HepG2 (cell line): ENCODE results near the gene ESRP2. TPM values are rescaled to one million over a fixed set of nuclear protein-coding genes. Genes with fewer than 3 reads are reported as not detected.

ENCODE experiments used
- ETV5 ChIP-seq: IDR thresholded peaks from 2 replicates; pipeline ENCODE4 v1.6.1; 2018; ENCODE audit warnings: missing biosample characterization, missing genetic modification reagents, inconsistent platforms, borderline replicate concordance
- KLF9 ChIP-seq: IDR thresholded peaks from 2 replicates; pipeline ENCODE4 v1.6.1; 2016; ENCODE audit warnings: low read depth
- MTF2 ChIP-seq: sonication (generic); formaldehyde crosslinking; IDR thresholded peaks from 2 replicates; pipeline ENCODE4 v1.5.0; 2020; ENCODE audit warnings: missing genetic modification reagents, borderline replicate concordance
- MXD4 ChIP-seq: IDR thresholded peaks from 2 replicates; pipeline ENCODE4 v1.6.1; 2016; ENCODE audit warnings: mild to moderate bottlenecking, missing biosample characterization, missing genetic modification reagents
- NFE2L1 ChIP-seq: sonication (generic); formaldehyde crosslinking; IDR thresholded peaks from 2 replicates; pipeline ENCODE4 v1.4.0; 2020; ENCODE audit warnings: missing genetic modification reagents, mild to moderate bottlenecking, borderline replicate concordance
- NR2F6 ChIP-seq, 2 experiments: IDR thresholded peaks; 2 replicates each; pipeline ENCODE4 v1.6.1; 2016; ENCODE audit warnings: antibody characterized with exemption in 1 of 2, mild to moderate bottlenecking in 1 of 2
- PCBP1 ChIP-seq: fragments of 200-400 bp; formaldehyde crosslinking; IDR thresholded peaks from 2 replicates; pipeline ENCODE4 v1.6.1; 2017; ENCODE audit warnings: mild to moderate bottlenecking, low read depth, low read length, borderline replicate concordance
- RXRA ChIP-seq: sonication (generic); formaldehyde crosslinking; IDR thresholded peaks from 2 replicates; pipeline ENCODE4 v1.5.1; 2020; ENCODE audit warnings: missing genetic modification reagents
- YEATS4 ChIP-seq: sonication (generic); formaldehyde crosslinking; IDR thresholded peaks from 2 replicates; pipeline ENCODE4 v1.4.0; 2020; ENCODE audit warnings: missing genetic modification reagents, borderline replicate concordance
- ZBTB1 ChIP-seq: sonication (generic); formaldehyde crosslinking; IDR thresholded peaks from 2 replicates; pipeline ENCODE4 v1.4.0; 2020; ENCODE audit warnings: missing genetic modification reagents, borderline replicate concordance
- ZMYM3 ChIP-seq: sonication (generic); formaldehyde crosslinking; IDR thresholded peaks from 2 replicates; pipeline ENCODE4 v1.5.1; 2020; ENCODE audit warnings: mild to moderate bottlenecking, missing genetic modification reagents
- ZNF17 ChIP-seq: sonication (generic); formaldehyde crosslinking; IDR thresholded peaks from 2 replicates; pipeline ENCODE4 v1.5.0; 2020; ENCODE audit warnings: mild to moderate bottlenecking, missing genetic modification reagents
- ZNF274 ChIP-seq: sonication (generic); formaldehyde crosslinking; IDR thresholded peaks from 2 replicates; pipeline ENCODE4 v1.5.1; 2020; ENCODE audit warnings: mild to moderate bottlenecking, missing genetic modification reagents
- ZNF557 ChIP-seq: sonication (generic); formaldehyde crosslinking; IDR thresholded peaks from 2 replicates; pipeline ENCODE4 v1.4.0; 2020; ENCODE audit warnings: missing genetic modification reagents
- ZNF589 ChIP-seq: sonication (generic); formaldehyde crosslinking; conservative IDR thresholded peaks from 2 replicates; pipeline ENCODE4 v1.8.0; 2022; ENCODE audit warnings: mild to moderate bottlenecking, moderate library complexity, missing genetic modification reagents
- ZNF598 ChIP-seq: sonication (generic); formaldehyde crosslinking; IDR thresholded peaks from 2 replicates; pipeline ENCODE4 v1.5.1; 2020; ENCODE audit warnings: mild to moderate bottlenecking, missing genetic modification reagents, borderline replicate concordance
- ZNF678 ChIP-seq: sonication (generic); formaldehyde crosslinking; IDR thresholded peaks from 2 replicates; pipeline ENCODE4 v1.4.0; 2020; ENCODE audit warnings: mild to moderate bottlenecking, missing genetic modification reagents
- ZNF747 ChIP-seq: sonication (generic); formaldehyde crosslinking; IDR thresholded peaks from 2 replicates; pipeline ENCODE4 v1.8.1; 2023; ENCODE audit warnings: missing genetic modification reagents, mild to moderate bottlenecking, borderline replicate concordance
- polyA plus RNA-seq, 8 experiments: library from polyadenylated mRNA; depleted of rRNA in 3 of 8; stranded (reverse) in 7 of 8; unstranded in 1 of 8; fragments of >200 nt; fragmentation: Illumina TruSeq in 4 of 8; extraction: Trizol in 4 of 8; gene quantifications; 2 replicates each; pipeline versions ENCODE4 v1.2.1 to v1.2.3, GENCODE V29; 2011 to 2016; ENCODE audit warnings: low read depth in 4 of 8, missing spikeins in 1 of 8, mixed read lengths in 1 of 8; ENCODE audit not compliant: insufficient read depth in 1 of 8
- total RNA-seq, 5 experiments: library from RNA; depleted of rRNA; stranded (reverse); fragments of >200 nt; fragmentation: Illumina TruSeq; extraction: Trizol; gene quantifications; 2 replicates each; pipeline ENCODE4 v1.2.3, GENCODE V29; 2016; ENCODE audit warnings: low read depth in 1 of 5
- TF ChIP-seq, protein P1 (sequence below): sonication (generic); formaldehyde crosslinking; IDR thresholded peaks from 2 replicates; pipeline ENCODE4 v1.4.0; 2020; ENCODE audit warnings: missing genetic modification reagents, borderline replicate concordance
- TF ChIP-seq, protein P2 (sequence below): sonication (generic); formaldehyde crosslinking; IDR thresholded peaks from 2 replicates; pipeline ENCODE4 v1.5.0; 2020; ENCODE audit warnings: mild to moderate bottlenecking, missing genetic modification reagents
- TF ChIP-seq, protein P3 (sequence below): fragments of 450-650 bp; IDR thresholded peaks from 2 replicates; pipeline ENCODE4 v1.6.1; 2017; ENCODE audit warnings: mild to moderate bottlenecking
- TF ChIP-seq, protein P4 (sequence below): sonication (generic); formaldehyde crosslinking; IDR thresholded peaks from 2 replicates; pipeline ENCODE4 v1.5.0; 2020; ENCODE audit warnings: missing genetic modification reagents, mild to moderate bottlenecking, borderline replicate concordance

The ESRP2 gene
- total and polyA plus RNA-seq, 2 of the 13 experiments (the other 11 are each of a cell fraction or from before 2014, with no cell fraction given), result 21.1 to 32.4 TPM

DNA sequence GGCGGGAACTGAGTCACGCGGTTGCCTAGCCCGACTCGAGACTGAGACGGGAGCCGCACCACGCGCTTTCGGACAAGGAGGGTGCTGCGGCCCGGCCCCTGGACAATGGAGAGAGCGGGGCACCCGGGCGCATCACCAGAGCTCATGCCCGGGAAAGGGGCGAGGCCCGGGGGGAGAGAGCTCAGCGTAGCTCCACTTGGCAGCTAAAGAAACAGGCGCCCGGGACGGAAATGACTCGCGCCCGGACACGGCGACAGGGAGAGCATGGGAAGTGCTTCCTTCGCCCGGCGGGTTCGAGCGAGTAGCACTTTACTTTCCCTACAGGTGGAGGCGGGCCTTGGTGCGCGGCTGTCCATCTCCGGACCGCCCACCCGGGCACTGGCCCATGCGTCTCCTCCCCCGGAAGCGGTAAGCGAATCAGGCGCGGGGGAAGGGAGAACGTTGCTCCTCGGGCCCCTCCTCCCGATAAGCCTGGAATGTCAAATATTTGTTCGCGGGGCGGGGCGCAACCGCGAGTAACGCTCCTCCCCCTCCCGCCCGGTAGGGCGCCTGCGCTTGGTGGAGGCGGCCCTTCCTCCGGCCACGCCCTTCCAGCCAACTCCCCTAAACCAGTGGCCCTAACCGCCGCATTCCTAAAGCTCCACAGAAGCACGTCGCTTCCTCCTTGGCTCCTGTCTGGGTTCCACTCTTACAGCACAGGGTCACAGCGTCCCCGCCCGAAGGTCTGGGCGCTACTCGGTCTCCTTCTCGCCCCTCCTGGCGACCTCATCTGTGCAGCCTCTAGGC is 1.5 kb upstream of the ESRP2 start (continued):
- TF ChIP-seq, protein P1, sequence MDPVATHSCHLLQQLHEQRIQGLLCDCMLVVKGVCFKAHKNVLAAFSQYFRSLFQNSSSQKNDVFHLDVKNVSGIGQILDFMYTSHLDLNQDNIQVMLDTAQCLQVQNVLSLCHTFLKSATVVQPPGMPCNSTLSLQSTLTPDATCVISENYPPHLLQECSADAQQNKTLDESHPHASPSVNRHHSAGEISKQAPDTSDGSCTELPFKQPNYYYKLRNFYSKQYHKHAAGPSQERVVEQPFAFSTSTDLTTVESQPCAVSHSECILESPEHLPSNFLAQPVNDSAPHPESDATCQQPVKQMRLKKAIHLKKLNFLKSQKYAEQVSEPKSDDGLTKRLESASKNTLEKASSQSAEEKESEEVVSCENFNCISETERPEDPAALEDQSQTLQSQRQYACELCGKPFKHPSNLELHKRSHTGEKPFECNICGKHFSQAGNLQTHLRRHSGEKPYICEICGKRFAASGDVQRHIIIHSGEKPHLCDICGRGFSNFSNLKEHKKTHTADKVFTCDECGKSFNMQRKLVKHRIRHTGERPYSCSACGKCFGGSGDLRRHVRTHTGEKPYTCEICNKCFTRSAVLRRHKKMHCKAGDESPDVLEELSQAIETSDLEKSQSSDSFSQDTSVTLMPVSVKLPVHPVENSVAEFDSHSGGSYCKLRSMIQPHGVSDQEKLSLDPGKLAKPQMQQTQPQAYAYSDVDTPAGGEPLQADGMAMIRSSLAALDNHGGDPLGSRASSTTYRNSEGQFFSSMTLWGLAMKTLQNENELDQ (CRISPR knock-in tag), result no peak
- TF ChIP-seq RXRA (CRISPR knock-in tag), result peak; percentile 86
- TF ChIP-seq ETV5 (CRISPR knock-in tag), result peak; percentile 96
- TF ChIP-seq, protein P2, sequence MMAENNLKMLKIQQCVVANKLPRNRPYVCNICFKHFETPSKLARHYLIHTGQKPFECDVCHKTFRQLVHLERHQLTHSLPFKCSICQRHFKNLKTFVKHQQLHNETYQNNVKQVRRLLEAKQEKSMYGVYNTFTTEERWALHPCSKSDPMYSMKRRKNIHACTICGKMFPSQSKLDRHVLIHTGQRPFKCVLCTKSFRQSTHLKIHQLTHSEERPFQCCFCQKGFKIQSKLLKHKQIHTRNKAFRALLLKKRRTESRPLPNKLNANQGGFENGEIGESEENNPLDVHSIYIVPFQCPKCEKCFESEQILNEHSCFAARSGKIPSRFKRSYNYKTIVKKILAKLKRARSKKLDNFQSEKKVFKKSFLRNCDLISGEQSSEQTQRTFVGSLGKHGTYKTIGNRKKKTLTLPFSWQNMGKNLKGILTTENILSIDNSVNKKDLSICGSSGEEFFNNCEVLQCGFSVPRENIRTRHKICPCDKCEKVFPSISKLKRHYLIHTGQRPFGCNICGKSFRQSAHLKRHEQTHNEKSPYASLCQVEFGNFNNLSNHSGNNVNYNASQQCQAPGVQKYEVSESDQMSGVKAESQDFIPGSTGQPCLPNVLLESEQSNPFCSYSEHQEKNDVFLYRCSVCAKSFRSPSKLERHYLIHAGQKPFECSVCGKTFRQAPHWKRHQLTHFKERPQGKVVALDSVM (CRISPR knock-in tag), result no peak; the same call in 1 of the 2 replicates
- no peak for TF ChIP-seq ZNF17 (CRISPR knock-in tag)
- TF ChIP-seq, protein P3, sequence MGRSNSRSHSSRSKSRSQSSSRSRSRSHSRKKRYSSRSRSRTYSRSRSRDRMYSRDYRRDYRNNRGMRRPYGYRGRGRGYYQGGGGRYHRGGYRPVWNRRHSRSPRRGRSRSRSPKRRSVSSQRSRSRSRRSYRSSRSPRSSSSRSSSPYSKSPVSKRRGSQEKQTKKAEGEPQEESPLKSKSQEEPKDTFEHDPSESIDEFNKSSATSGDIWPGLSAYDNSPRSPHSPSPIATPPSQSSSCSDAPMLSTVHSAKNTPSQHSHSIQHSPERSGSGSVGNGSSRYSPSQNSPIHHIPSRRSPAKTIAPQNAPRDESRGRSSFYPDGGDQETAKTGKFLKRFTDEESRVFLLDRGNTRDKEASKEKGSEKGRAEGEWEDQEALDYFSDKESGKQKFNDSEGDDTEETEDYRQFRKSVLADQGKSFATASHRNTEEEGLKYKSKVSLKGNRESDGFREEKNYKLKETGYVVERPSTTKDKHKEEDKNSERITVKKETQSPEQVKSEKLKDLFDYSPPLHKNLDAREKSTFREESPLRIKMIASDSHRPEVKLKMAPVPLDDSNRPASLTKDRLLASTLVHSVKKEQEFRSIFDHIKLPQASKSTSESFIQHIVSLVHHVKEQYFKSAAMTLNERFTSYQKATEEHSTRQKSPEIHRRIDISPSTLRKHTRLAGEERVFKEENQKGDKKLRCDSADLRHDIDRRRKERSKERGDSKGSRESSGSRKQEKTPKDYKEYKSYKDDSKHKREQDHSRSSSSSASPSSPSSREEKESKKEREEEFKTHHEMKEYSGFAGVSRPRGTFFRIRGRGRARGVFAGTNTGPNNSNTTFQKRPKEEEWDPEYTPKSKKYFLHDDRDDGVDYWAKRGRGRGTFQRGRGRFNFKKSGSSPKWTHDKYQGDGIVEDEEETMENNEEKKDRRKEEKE, result no peak
- peak; percentile 72; the same call in 1 of the 2 replicates for TF ChIP-seq ZNF747 (CRISPR knock-in tag)
- TF ChIP-seq ZBTB1 (CRISPR knock-in tag), result no peak
- TF ChIP-seq, protein P4, sequence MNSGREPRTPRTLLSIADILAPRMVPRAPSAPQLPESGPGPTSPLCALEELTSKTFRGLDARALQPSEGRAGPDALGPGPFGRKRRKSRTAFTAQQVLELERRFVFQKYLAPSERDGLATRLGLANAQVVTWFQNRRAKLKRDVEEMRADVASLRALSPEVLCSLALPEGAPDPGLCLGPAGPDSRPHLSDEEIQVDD (CRISPR knock-in tag), result no peak; the same call in 1 of the 2 replicates
- TF ChIP-seq MTF2 (CRISPR knock-in tag), result no peak
- TF ChIP-seq PCBP1, result peak; percentile 80; the same call in 1 of the 2 replicates
- TF ChIP-seq KLF9 (CRISPR knock-in tag), result no peak
- peak; percentile 43; the same call in 1 of the 2 replicates for TF ChIP-seq ZMYM3 (CRISPR knock-in tag)
- no peak for TF ChIP-seq NFE2L1 (CRISPR knock-in tag)
- TF ChIP-seq ZNF598, result peak; percentile 8; the same call in 1 of the 2 replicates
- TF ChIP-seq ZNF274 (CRISPR knock-in tag), result peak; percentile 80; the same call in 1 of the 2 replicates
- no peak for TF ChIP-seq ZNF678 (CRISPR knock-in tag)
- peak; percentile 21; the same call in 1 of the 2 replicates for TF ChIP-seq NR2F6 (IDR thresholded peaks at IDR 0.05)
- peak; percentile 63 for TF ChIP-seq NR2F6 (CRISPR knock-in tag; IDR thresholded peaks at IDR 0.05)
- peak; percentile 76; the same call in 1 of the 2 replicates for TF ChIP-seq YEATS4 (CRISPR knock-in tag)
- TF ChIP-seq ZNF557 (CRISPR knock-in tag), result no peak
- TF ChIP-seq MXD4 (CRISPR knock-in tag), result peak; percentile 77
- TF ChIP-seq ZNF589 (CRISPR knock-in tag), result peak; percentile 94; the same call in 1 of the 2 replicates
